PFSK-1 (cell line): ENCODE data around the gene OR2T27. TPM values are rescaled to one million over a fixed set of nuclear protein-coding genes. Genes with fewer than 3 reads are reported as not detected.
"Not testable (repeated sequence)": the region's sequence is repeated elsewhere in the genome, so short reads cannot be mapped to it uniquely, and the experiment has no call there.

Experiments used
- FOXP2 ChIP-seq: optimal IDR thresholded peaks from 2 replicates; pipeline ENCODE3; 2011; ENCODE audit warnings: borderline replicate concordance, control low read depth, inconsistent platforms; ENCODE audit not compliant: insufficient read depth; ENCODE audit errors: extremely low read length, extremely low read depth
- POLR2AphosphoS5 ChIP-seq: IDR thresholded peaks from 2 replicates; pipeline ENCODE4 v1.6.1; 2012; ENCODE audit warnings: low read depth, mild to moderate bottlenecking, control low read depth, low read length, moderate library complexity
- REST ChIP-seq, 2 experiments: IDR thresholded peaks; 2 replicates each; pipeline versions ENCODE4 v1.6.1 to v1.8.0; 2011 to 2012; ENCODE audit warnings: low read depth in 2 of 2, low read length in 2 of 2, control low read depth in 1 of 2, inconsistent platforms in 1 of 2, mild to moderate bottlenecking in 1 of 2, moderate library complexity in 1 of 2; ENCODE audit not compliant: insufficient read depth in 1 of 2
- SIN3A ChIP-seq: IDR thresholded peaks from 2 replicates; pipeline ENCODE4 v1.6.1; 2012; ENCODE audit warnings: mild to moderate bottlenecking, low read length, moderate library complexity, borderline replicate concordance; ENCODE audit not compliant: insufficient read depth
- TAF1 ChIP-seq: IDR thresholded peaks from 2 replicates; pipeline ENCODE4 v1.6.1; 2012; ENCODE audit warnings: low read length, control low read depth, borderline replicate concordance; ENCODE audit not compliant: insufficient read depth
- polyA plus RNA-seq: library from polyadenylated mRNA; unstranded; fragments of >200 nt; gene quantifications from one replicate; pipeline ENCODE4 v1.2.1, GENCODE V29; 2012; ENCODE audit warnings: low read depth, missing spikeins; ENCODE audit not compliant: insufficient read length

Gene OR2T27
- not detected for polyA plus RNA-seq

- not testable (repeated sequence) for TF ChIP-seq POLR2AphosphoS5, FOXP2, SIN3A
Measured at GRCh38 chr1:248655354-248655753, at the start of gene OR2T27. TSS of gene OR2T27 (minus strand) at chr1:248655528. CDS start at chr1:248650884, 4,644 bp downstream.

GRCh38 chr1:248704606-248705005 is 49.3 kb upstream of the OR2T27 start:
- TF ChIP-seq TAF1 = no peak
- no peak for TF ChIP-seq REST (IDR thresholded peaks at IDR 0.05; ENCODE audit: insufficient read depth in 1 of 2, low read depth in 2 of 2, low read length in 2 of 2)
- no peak for TF ChIP-seq POLR2AphosphoS5
- no peak for TF ChIP-seq SIN3A
- TF ChIP-seq FOXP2 = no peak

- no peak for TF ChIP-seq TAF1
- TF ChIP-seq SIN3A = no peak
- TF ChIP-seq FOXP2 = no peak
- TF ChIP-seq POLR2AphosphoS5 = no peak
Measured at GRCh38 chr1:248703674-248704073, 48.3 kb upstream of the OR2T27 start.

- no peak for TF ChIP-seq REST (IDR thresholded peaks at IDR 0.05; ENCODE audit: insufficient read depth in 1 of 2, low read depth in 2 of 2, low read length in 2 of 2)
- no peak for TF ChIP-seq SIN3A
- no peak for TF ChIP-seq POLR2AphosphoS5
- no peak for TF ChIP-seq FOXP2
- no peak for TF ChIP-seq TAF1
Measured at GRCh38 chr1:248702714-248703113, 47.4 kb upstream of the OR2T27 start, which contains the start of gene OR14I1. TSS of gene OR14I1 (minus strand) at chr1:248702766.

GRCh38 chr1:248699099-248699498 is 43.8 kb upstream of the OR2T27 start:
- TF ChIP-seq REST (IDR thresholded peaks at IDR 0.05; ENCODE audit: insufficient read depth in 1 of 2, low read depth in 2 of 2, low read length in 2 of 2) (no peak), FOXP2 (no peak), POLR2AphosphoS5 (no peak), SIN3A (no peak), TAF1 (no peak)

GRCh38 chr1:248697907-248698306 is 42.6 kb upstream of the OR2T27 start:
- no peak for TF ChIP-seq REST (IDR thresholded peaks at IDR 0.05; ENCODE audit: insufficient read depth in 1 of 2, low read depth in 2 of 2, low read length in 2 of 2)
